ENCODE data around the gene TEKT2.

GRCh38 chr1:36091698-36092097, 7.8 kb downstream of the TEKT2 start:
- TF ChIP-seq CTCF (IDR thresholded peaks at IDR 0.05) (no peak), POLR2A (IDR thresholded peaks at IDR 0.05) (no peak)

Data from Peyer's patch (tissue), 4 donors.